Tibial nerve (tissue), 4 donors: Measurements from ENCODE around the gene ALDH4A1. TPM values are rescaled to one million over a fixed set of nuclear protein-coding genes. Genes with fewer than 3 reads are reported as not detected.

Experiments
- DNase-seq, 2 donors: peaks; one replicate each; pipeline ENCODE4 v3.0.0-alpha.2; 2019; ENCODE audit warnings: low spot score in 2 of 2
- H3K27ac ChIP-seq, 4 donors: fragments of 200-600 bp; sonication (generic) in 3 of 4; one replicate each; pipeline ENCODE4 v1.5.1; 2017 to 2019; ENCODE audit warnings: mild to moderate bottlenecking in 1 of 4
- H3K27me3 ChIP-seq, 2 donors: fragments of 200-600 bp; sonication (generic) in 1 of 2; one replicate each; pipeline versions ENCODE4 v1.5.1 to v1.6.0; 2017 to 2019
- H3K36me3 ChIP-seq, 3 donors: fragments of 200-600 bp; sonication (generic); one replicate each; pipeline ENCODE4 v1.5.1; 2018 to 2019
- H3K4me1 ChIP-seq, 4 donors: fragments of 200-600 bp; sonication (generic) in 3 of 4; one replicate each; pipeline ENCODE4 v1.5.1; 2017 to 2019
- H3K4me3 ChIP-seq, 4 donors: fragments of 200-600 bp; sonication (generic) in 3 of 4; one replicate each; pipeline ENCODE4 v1.5.1; 2017 to 2019; ENCODE audit warnings: mild to moderate bottlenecking in 1 of 4, moderate library complexity in 1 of 4
- H3K9me3 ChIP-seq, 4 donors: fragments of 200-600 bp; sonication (generic) in 3 of 4; one replicate each; pipeline ENCODE4 v1.5.1; 2017 to 2019
- CTCF ChIP-seq, 5 experiments: fragments of 200-600 bp in 3 of 5; fragments of 450-650 bp in 2 of 5; sonication (generic) in 3 of 5; IDR thresholded peaks; one replicate each; pipeline ENCODE4 v1.5.1; 2016 to 2019; ENCODE audit warnings: antibody characterized with exemption in 5 of 5, mild to moderate bottlenecking in 3 of 5, moderate library complexity in 2 of 5
- EP300 ChIP-seq, 2 donors: sonication (generic); formaldehyde crosslinking; IDR thresholded peaks; one replicate each; pipeline ENCODE4 v1.6.1; 2017; ENCODE audit warnings: antibody characterized with exemption in 2 of 2, mild to moderate bottlenecking in 1 of 2
- POLR2A ChIP-seq, 2 donors: fragments of 450-650 bp; IDR thresholded peaks; one replicate each; pipeline ENCODE4 v1.6.1; 2017; ENCODE audit warnings: antibody characterized with exemption in 2 of 2, mild to moderate bottlenecking in 2 of 2, moderate library complexity in 2 of 2
- WGBS, 2 donors: methylation state at CpG; one replicate each; pipeline ENCODE4 v1.1.5; 2018; 5-methylcytosine and 5-hydroxymethylcytosine counted together
- total RNA-seq, 4 donors: library from RNA; depleted of rRNA; stranded (reverse); fragments of >200 nt; gene quantifications; one replicate each; pipeline ENCODE4 v1.1.0, GENCODE V29; 2016

The ALDH4A1 gene
- total RNA-seq, 4 donors from 2014 or later, result 31.2 to 42.0 (median 35.3) TPM

GRCh38 chr1:18875796-18876128 is 26.6 kb downstream of the ALDH4A1 start:
- peaks cover 0 to 80% (median 0%) of the 10 kb centered on the region in 3 donors for H3K36me3 ChIP-seq
- no peaks in the 10 kb centered on the region for H3K9me3 ChIP-seq
- H3K27ac ChIP-seq, result no peak overlapping the region
- DNase-seq, result no peak
- TF ChIP-seq POLR2A (IDR thresholded peaks at IDR 0.05) (no peak), EP300 (IDR thresholded peaks at IDR 0.05) (no peak), CTCF (IDR thresholded peaks at IDR 0.05) (no peak)
- H3K27me3 ChIP-seq, result no peaks in the 10 kb centered on the region
- H3K4me3 ChIP-seq, result no peak overlapping the region
- 83 to 94% methylated on average over 3 of the region's 3 CpGs for WGBS, 2 donors
- H3K4me1 ChIP-seq, result peaks cover 0 to 7% (median 0%) of the 10 kb centered on the region in 4 donors

- 29 to 46% methylated on average over 15 to 19 of the region's 20 CpGs for WGBS, 2 donors
- H3K27me3 ChIP-seq, result no peaks in the 10 kb centered on the region
- peak; percentile 65 to 78 (median 72) for TF ChIP-seq CTCF (IDR thresholded peaks at IDR 0.05)
- no peak for TF ChIP-seq EP300 (IDR thresholded peaks at IDR 0.05)
- no peak for TF ChIP-seq POLR2A (IDR thresholded peaks at IDR 0.05)
- H3K36me3 ChIP-seq, result peaks cover 0 to 75% (median 0%) of the 10 kb centered on the region in 3 donors
- H3K4me3 ChIP-seq, result no peak overlapping the region
- H3K9me3 ChIP-seq, result no peaks in the 10 kb centered on the region
- DNase-seq, result peak; percentile 73 to 84
- H3K4me1 ChIP-seq, result peaks cover 0 to 7% (median 0%) of the 10 kb centered on the region in 4 donors
- H3K27ac ChIP-seq, result no peak overlapping the region
These were observed 27.1 kb downstream of the ALDH4A1 start for GRCh38 chr1:18875107-18875795.

- WGBS, 2 donors, result 68 to 75% methylated on average over 8 of the region's 8 CpGs
These were observed 27.8 kb downstream of the ALDH4A1 start for GRCh38 chr1:18874600-18874999.

GRCh38 chr1:18874036-18874435 is 28.3 kb downstream of the ALDH4A1 start:
- H3K4me3 ChIP-seq, result no peak overlapping the region
- H3K4me1 ChIP-seq, result peaks cover 0 to 7% (median 0%) of the 10 kb centered on the region in 4 donors
- H3K27me3 ChIP-seq, result no peaks in the 10 kb centered on the region
- H3K9me3 ChIP-seq, result no peaks in the 10 kb centered on the region
- no peak for DNase-seq
- no peak for TF ChIP-seq POLR2A (IDR thresholded peaks at IDR 0.05)
- peaks cover 0 to 67% (median 0%) of the 10 kb centered on the region in 3 donors for H3K36me3 ChIP-seq
- 85 to 92% methylated on average over 5 to 6 of the region's 6 CpGs for WGBS, 2 donors
- no peak overlapping the region for H3K27ac ChIP-seq

More at GRCh38 chr1:18874600-18874999, 27.8 kb downstream of the ALDH4A1 start:
- Histone ChIP-seq H3K27me3 (no peaks in the 10 kb centered on the region), H3K4me3 (no peak overlapping the region), H3K36me3 (peaks cover 0 to 72% (median 0%) of the 10 kb centered on the region in 3 donors), H3K27ac (no peak overlapping the region), H3K4me1 (peaks cover 0 to 7% (median 0%) of the 10 kb centered on the region in 4 donors), H3K9me3 (no peaks in the 10 kb centered on the region)
- no peak for TF ChIP-seq POLR2A (IDR thresholded peaks at IDR 0.05)
- no peak for TF ChIP-seq CTCF (IDR thresholded peaks at IDR 0.05)
- DNase-seq, result no peak

GRCh38 chr1:18872071-18872611 is 30.2 kb downstream of the ALDH4A1 start:
- H3K27me3 ChIP-seq, result no peaks in the 10 kb centered on the region
- H3K4me1 ChIP-seq, result peaks cover 0 to 9% (median 0%) of the 10 kb centered on the region in 4 donors
- H3K27ac ChIP-seq, result no peak overlapping the region
- TF ChIP-seq CTCF (IDR thresholded peaks at IDR 0.05), result no peak
- TF ChIP-seq EP300 (IDR thresholded peaks at IDR 0.05), result no peak
- no peak for TF ChIP-seq POLR2A (IDR thresholded peaks at IDR 0.05)
- no peaks in the 10 kb centered on the region for H3K9me3 ChIP-seq
- DNase-seq, result no peak
- WGBS, 2 donors, result 88 to 97% methylated on average over 4 to 8 of the region's 8 CpGs
- H3K36me3 ChIP-seq, result peaks cover 0 to 51% (median 0%) of the 10 kb centered on the region in 3 donors
- no peak overlapping the region for H3K4me3 ChIP-seq
